ENCODE data around the gene OTOA.

- no peak for TF ChIP-seq CTCF (IDR thresholded peaks at IDR 0.05)
- no peak for TF ChIP-seq POLR2A (IDR thresholded peaks at IDR 0.05)
- no peak for TF ChIP-seq POLR2AphosphoS5 (IDR thresholded peaks at IDR 0.05; ENCODE audit: insufficient read depth in 1 of 2, low read depth in 1 of 2)
Measured at GRCh38 chr16:21659124-21659523, 4.6 kb upstream of the OTOA start.

Data from vagina (tissue), 2 donors.